ENCODE measurements around the gene PRPF40B.

Gene PRPF40B

GRCh38 chr12:49583366-49584094 is 39.8 kb upstream of the PRPF40B start:
- peak; percentile 26 to 77 for DNase-seq (ENCODE audit: low read depth in 2 of 2)
- TF ChIP-seq CTCF (IDR thresholded peaks at IDR 0.05; ENCODE audit: low read depth, low read length), result no peak
- H3K4me3 ChIP-seq (replicated peaks in 1 of 2; ENCODE audit: low read depth in 2 of 2, low read length in 2 of 2), result no peak overlapping the region

GRCh38 chr12:49584591-49584990 is 38.8 kb upstream of the PRPF40B start:
- no peak overlapping the region for H3K4me3 ChIP-seq (replicated peaks in 1 of 2; ENCODE audit: low read depth in 2 of 2, low read length in 2 of 2)
- no peak for TF ChIP-seq CTCF (IDR thresholded peaks at IDR 0.05; ENCODE audit: low read depth, low read length)
- DNase-seq (ENCODE audit: low read depth in 2 of 2), result no peak

GRCh38 chr12:49585477-49586459 is 37.6 kb upstream of the PRPF40B start:
- H3K4me3 ChIP-seq (replicated peaks in 1 of 2; ENCODE audit: low read depth in 2 of 2, low read length in 2 of 2), result no peak overlapping the region
- no peak for DNase-seq (ENCODE audit: low read depth in 2 of 2)
- TF ChIP-seq CTCF (IDR thresholded peaks at IDR 0.05; ENCODE audit: low read depth, low read length), result no peak

- no peak for DNase-seq (ENCODE audit: low read depth in 2 of 2)
- TF ChIP-seq CTCF (IDR thresholded peaks at IDR 0.05; ENCODE audit: low read depth, low read length), result no peak
- no peak overlapping the region for H3K4me3 ChIP-seq (replicated peaks in 1 of 2; ENCODE audit: low read depth in 2 of 2, low read length in 2 of 2)
Observed at GRCh38 chr12:49587174-49587908, 36.0 kb upstream of the PRPF40B start.

GRCh38 chr12:49588281-49588680 is 35.1 kb upstream of the PRPF40B start:
- no peak for DNase-seq (ENCODE audit: low read depth in 2 of 2)
- H3K4me3 ChIP-seq (replicated peaks in 1 of 2; ENCODE audit: low read depth in 2 of 2, low read length in 2 of 2), result no peak overlapping the region
- no peak for TF ChIP-seq CTCF (IDR thresholded peaks at IDR 0.05; ENCODE audit: low read depth, low read length)

- DNase-seq (ENCODE audit: low read depth in 2 of 2), result peak; percentile 27 to 46
- no peak overlapping the region for H3K4me3 ChIP-seq (replicated peaks in 1 of 2; ENCODE audit: low read depth in 2 of 2, low read length in 2 of 2)
- TF ChIP-seq CTCF (IDR thresholded peaks at IDR 0.05; ENCODE audit: low read depth, low read length), result no peak
Observed at GRCh38 chr12:49588721-49589516, 34.4 kb upstream of the PRPF40B start.

Measured in cardiac fibroblast (primary cell).